HG03521 (cell line): ENCODE results near the gene MAPK9.

Experiments used
- ATAC-seq: cut with Tn5 transposase; IDR thresholded peaks from one replicate; pipeline ENCODE4 v1.9.1; 2021; ENCODE audit warnings: mild to moderate bottlenecking, moderate library complexity; ENCODE audit not compliant: unreplicated experiment

The MAPK9 gene

GRCh38 chr5:180296771-180297170 is 4.9 kb upstream of the MAPK9 start:
- ATAC-seq: no peak

GRCh38 chr5:180294913-180295555 is 3.2 kb upstream of the MAPK9 start:
- no peak for ATAC-seq

DNA sequence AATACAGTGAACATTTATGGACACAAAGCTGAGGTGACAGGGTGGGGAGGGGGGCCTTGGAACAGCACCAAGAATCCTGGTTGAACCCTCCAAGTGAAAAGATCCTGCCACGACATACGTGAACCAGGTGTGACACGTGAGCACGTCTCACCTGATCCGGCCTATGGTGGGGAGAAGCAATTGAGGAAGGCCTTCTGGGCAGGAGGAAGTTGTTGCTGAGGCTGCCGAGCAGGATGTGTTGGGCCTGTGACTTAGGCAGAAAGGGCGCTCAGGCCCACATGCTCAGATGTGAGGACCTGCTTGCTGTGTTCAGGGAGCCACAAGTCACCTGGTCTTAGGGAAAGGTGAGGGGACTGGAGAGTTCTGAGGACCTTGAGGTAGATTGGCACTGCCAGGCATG is 2.5 kb upstream of the MAPK9 start:
- ATAC-seq: no peak

DNA sequence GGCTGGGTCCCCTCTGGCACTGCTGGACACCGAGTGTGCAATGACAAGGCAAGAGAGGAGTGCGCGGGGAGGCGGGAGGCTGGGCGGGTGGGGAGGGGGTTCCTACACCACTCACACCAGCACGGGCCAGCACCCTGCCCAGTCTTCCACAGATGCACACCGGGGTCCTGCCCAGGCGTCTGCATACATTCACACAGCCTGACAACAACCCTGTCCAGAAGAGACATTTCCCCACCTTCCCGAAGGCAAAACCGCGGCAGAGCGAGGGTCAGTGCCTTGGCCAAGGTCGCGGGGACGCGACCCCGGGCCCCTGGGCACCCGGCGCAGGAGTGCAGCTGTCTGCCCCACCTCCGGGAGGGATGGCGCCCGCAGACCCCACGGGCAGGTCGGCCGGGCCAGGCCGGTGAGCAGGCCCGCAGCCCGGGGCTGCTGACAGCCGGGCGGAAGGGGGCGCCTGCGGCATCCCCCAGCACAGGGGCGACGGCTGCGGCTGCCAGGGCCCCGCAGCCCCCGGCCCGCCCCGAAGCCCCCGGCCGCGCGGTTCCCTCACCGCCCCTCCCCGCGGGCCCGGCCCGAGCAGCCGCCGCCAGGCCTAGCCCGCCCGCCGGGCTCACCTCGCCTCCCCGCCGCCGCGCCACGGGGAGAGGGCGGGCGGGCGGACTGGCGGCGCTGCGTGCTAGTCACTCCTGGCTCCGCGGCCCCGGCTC is 496 bp downstream of the MAPK9 start:
- peak; percentile 17 for ATAC-seq

DNA sequence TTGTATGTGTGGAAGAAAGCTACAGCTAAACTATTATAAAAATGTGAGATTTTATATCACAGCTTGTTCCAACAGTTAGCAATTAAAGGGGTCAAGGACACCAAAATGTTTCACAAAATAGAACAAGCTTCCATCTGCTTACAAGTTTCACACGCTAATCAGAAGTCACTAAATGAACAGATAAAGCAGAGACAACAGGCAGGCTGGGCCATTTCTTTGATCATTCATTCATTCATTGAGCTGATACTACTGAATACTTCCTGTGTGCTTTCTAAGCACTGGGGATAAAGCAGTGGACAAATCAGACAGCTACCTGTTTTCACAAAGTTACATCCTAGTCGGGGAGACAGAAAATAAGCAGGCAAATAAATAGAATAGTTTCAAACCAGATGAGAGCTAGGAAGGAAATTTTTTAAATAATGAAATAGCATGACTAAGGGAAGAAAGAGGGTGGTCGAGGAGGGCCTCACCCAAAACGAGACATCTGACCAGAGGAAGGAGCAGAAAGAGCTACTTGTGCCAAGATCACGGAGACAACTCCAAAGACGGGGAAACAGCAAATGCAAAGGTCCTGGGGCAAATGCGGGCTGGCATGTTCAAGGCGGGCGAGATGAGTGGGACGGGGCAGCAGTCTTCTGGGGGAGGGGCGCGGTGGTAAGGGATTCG is 1.2 kb downstream of the MAPK9 start:
- ATAC-seq: no peak

GRCh38 chr5:180289966-180290365 is 1.9 kb downstream of the MAPK9 start:
- ATAC-seq: no peak

DNA sequence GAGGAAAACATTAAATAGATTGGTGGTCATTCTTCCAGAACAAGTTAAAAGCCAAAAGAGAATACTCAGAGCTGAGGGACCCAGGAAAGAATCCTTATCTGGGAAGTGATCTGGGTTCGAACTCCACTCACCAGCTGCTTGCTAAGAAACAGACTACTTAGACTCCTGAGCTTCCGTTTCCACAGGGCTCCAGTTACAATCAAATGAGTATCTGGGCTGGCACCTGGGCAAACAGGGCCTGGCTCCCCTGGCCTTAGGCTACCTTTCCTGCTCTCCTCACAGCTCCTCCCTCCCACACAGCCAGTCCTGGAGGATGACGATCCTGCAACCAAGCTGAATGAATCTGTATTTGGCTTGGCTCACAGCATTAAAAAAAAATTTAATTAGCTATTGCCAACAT is 2.5 kb downstream of the MAPK9 start:
- ATAC-seq: no peak

- no peak for ATAC-seq
Observed at GRCh38 chr5:180287868-180288267, 4.0 kb downstream of the MAPK9 start.

DNA sequence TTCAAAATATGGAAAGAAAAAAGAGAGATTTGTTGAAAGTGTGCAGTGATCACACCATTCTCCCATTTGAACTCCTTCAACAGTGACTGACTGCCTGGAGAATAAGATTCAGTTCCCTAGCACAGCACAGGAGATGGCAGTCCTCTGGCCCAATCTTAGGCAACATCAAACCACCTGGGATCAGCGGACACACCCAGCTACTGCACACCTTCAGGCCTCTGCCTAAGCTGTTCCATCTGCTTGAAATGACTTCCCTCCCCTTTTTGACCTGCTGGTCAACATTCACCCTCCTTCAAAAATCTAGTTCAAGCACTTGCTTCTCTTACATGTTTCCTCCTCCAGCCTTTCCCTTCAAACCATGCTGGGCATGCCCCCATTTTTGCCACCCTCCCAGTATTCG is 4.5 kb downstream of the MAPK9 start:
- no peak for ATAC-seq

- ATAC-seq: no peak
Observed at GRCh38 chr5:180284149-180284548, 7.7 kb downstream of the MAPK9 start.

DNA sequence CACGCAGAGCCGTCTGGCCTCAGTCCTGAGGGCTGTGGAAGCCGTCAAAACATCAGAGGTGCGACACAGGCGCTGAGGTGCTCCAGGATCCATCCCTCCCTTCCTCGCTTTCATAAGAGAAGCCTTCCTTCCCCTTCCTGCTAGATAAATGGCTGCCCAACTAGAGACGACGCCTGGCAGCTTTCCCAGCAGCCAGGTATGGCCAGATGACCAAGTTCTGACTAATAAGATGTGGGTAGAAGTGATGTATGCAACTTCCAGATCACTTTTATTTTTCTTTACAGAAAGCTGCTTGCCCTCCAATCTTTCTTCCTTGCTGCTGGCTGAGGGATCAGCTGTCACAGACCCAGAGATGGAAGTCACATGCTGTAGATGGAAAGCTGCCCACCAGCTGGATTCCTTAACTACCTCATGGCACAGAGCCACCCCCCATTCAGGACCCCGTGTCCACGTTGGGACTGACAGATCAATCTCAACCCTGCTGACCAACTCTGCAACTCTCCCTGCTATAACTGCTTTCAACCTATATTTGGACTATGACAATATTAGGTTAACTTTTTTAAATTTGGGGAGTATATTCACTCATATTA is 8.8 kb downstream of the MAPK9 start:
- ATAC-seq: no peak

DNA sequence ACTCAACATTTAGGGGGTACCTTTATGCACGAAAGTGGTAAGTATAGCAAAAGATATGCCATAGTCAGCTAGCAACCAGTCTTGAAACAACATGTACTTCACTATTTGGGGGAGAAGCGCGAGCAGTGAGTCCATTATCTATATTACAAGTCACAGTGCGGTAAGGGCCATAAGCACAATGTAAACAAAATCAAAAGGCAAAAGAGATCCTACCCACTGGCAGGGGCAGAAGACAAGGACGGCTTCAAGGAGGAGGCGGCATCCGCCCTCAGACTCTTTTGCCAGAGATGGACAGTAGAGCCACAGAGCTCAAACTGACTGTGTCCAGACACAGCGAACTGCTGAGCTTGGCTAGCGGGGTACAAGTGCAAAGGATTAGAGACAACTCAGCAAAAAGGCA is 9.6 kb downstream of the MAPK9 start:
- ATAC-seq: no peak

GRCh38 chr5:180281706-180282105 is 10.2 kb downstream of the MAPK9 start:
- ATAC-seq: no peak

GRCh38 chr5:180274695-180275094 is 17.2 kb downstream of the MAPK9 start:
- no peak for ATAC-seq

- no peak for ATAC-seq
Observed at GRCh38 chr5:180271221-180271620, 20.7 kb downstream of the MAPK9 start.

- no peak for ATAC-seq
Observed at GRCh38 chr5:180259260-180259611, 32.6 kb downstream of the MAPK9 start.

GRCh38 chr5:180253036-180253824 is 38.7 kb downstream of the MAPK9 start:
- ATAC-seq: no peak

GRCh38 chr5:180251887-180252286 is 40.0 kb downstream of the MAPK9 start:
- ATAC-seq: no peak

GRCh38 chr5:180251141-180251540 is 40.7 kb downstream of the MAPK9 start:
- ATAC-seq: no peak

DNA sequence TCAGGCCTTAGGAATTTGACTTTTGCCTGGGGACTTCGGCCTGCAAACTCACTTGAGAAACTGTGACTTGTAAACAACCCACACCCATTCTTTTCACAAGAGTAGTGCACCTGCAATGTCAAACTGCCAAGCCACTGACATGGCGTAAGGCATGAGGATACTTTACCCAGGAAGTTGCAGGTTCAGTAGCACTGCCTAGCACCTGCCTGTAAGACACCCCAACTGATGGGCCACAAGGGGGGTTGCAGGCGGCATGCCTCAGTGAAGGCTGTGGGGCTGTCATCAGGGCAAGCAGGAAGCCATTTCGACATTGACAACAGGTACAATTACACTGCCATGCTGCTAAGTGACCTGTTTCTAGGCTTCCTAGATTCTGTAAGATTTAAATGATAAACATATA is 41.6 kb downstream of the MAPK9 start:
- no peak for ATAC-seq

- no peak for ATAC-seq
Observed at GRCh38 chr5:180241600-180241999, 50.3 kb downstream of the MAPK9 start.
